ENCODE measurements around the gene TAF3.

Gene TAF3

GRCh38 chr10:7881119-7881518 is 62.8 kb downstream of the TAF3 start:
- DNase-seq: no peak

- DNase-seq: no peak
These were observed 67.8 kb downstream of the TAF3 start for GRCh38 chr10:7886056-7886455.

- no peak for DNase-seq
These were observed 69.0 kb downstream of the TAF3 start for GRCh38 chr10:7887174-7887816.

GRCh38 chr10:7889947-7890542 is 71.7 kb downstream of the TAF3 start:
- no peak for DNase-seq

- no peak for DNase-seq
These were observed 72.5 kb downstream of the TAF3 start for GRCh38 chr10:7890781-7891180.

GRCh38 chr10:7891634-7892033 is 73.3 kb downstream of the TAF3 start:
- DNase-seq: no peak

GRCh38 chr10:7892146-7892545 is 73.8 kb downstream of the TAF3 start:
- no peak for DNase-seq

GRCh38 chr10:7895699-7896090 is 77.4 kb downstream of the TAF3 start:
- no peak for DNase-seq

GRCh38 chr10:7896297-7896696 is 78.0 kb downstream of the TAF3 start:
- no peak for DNase-seq

- DNase-seq: no peak
These were observed 83.0 kb downstream of the TAF3 start for GRCh38 chr10:7901256-7901655.

- DNase-seq: no peak
These were observed 84.1 kb downstream of the TAF3 start for GRCh38 chr10:7902413-7902812.

GRCh38 chr10:7903851-7904250 is 85.5 kb downstream of the TAF3 start:
- no peak for DNase-seq

GRCh38 chr10:7906128-7906527 is 87.8 kb downstream of the TAF3 start:
- no peak for DNase-seq

- no peak for DNase-seq
These were observed 90.4 kb downstream of the TAF3 start for GRCh38 chr10:7908541-7909210.

- DNase-seq: no peak
These were observed 95.0 kb downstream of the TAF3 start for GRCh38 chr10:7913126-7913872.

- DNase-seq: no peak
These were observed 97.7 kb downstream of the TAF3 start for GRCh38 chr10:7915923-7916536.

- DNase-seq: no peak
These were observed 99.4 kb downstream of the TAF3 start for GRCh38 chr10:7917736-7918135.

GRCh38 chr10:7922707-7923106 is 104.4 kb downstream of the TAF3 start:
- DNase-seq: no peak

GRCh38 chr10:7928536-7928935 is 110.2 kb downstream of the TAF3 start:
- DNase-seq: no peak

- no peak for DNase-seq
These were observed 114.2 kb downstream of the TAF3 start for GRCh38 chr10:7932301-7933036.

GRCh38 chr10:7933262-7933661 is 115.0 kb downstream of the TAF3 start:
- DNase-seq: no peak

GRCh38 chr10:7933757-7934156 is 115.5 kb downstream of the TAF3 start:
- no peak for DNase-seq

Data from NCI-H2107 (cell line).